NCI-H2171 (cell line): ENCODE data around the gene TRIM6.
"Not testable (repeated sequence)": the region's sequence is repeated elsewhere in the genome, so short reads cannot be mapped to it uniquely, and the experiment has no call there.

Experiments used
- DNase-seq: peaks from one replicate; lab custom pipeline; 2025; lab: John Stamatoyannopoulos, UW

The TRIM6 gene, protein sequence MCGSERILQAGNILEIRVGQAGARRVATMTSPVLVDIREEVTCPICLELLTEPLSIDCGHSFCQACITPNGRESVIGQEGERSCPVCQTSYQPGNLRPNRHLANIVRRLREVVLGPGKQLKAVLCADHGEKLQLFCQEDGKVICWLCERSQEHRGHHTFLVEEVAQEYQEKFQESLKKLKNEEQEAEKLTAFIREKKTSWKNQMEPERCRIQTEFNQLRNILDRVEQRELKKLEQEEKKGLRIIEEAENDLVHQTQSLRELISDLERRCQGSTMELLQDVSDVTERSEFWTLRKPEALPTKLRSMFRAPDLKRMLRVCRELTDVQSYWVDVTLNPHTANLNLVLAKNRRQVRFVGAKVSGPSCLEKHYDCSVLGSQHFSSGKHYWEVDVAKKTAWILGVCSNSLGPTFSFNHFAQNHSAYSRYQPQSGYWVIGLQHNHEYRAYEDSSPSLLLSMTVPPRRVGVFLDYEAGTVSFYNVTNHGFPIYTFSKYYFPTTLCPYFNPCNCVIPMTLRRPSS

DNA sequence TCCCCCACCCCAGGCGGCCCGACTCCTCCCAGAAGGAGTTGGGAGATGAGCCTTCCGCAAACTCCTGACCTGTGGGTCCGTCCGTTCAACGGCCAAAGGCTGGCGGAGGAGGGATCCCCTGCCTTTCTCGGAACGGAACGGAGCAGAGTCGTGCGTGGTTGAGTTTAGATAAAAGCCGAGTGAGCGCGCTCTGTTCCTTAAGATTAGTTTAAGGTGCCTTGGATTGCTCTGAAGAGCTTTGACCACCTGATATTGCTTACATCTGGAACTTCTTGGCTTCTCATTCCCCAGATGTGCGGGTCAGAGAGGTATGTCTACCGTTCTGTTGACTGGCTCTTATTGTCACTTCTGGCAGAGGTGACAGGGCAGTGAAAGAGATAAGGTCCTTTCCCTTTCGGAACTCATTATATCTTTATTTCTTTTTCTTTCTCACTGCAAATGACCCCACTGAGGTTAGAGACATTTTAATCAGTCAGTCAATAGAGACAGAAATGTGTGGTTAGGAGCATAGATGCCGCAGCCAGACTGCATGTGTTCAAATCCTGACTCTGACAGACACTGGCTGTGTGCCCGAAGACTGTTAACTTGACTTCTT is at the start of gene TRIM6:
Gene TRIM6, plus strand, starts transcription at position 31 of the 595 bp plus-strand sequence. Its CDS starts 261 bp downstream, at position 292.
- DNase-seq: no peak

DNA sequence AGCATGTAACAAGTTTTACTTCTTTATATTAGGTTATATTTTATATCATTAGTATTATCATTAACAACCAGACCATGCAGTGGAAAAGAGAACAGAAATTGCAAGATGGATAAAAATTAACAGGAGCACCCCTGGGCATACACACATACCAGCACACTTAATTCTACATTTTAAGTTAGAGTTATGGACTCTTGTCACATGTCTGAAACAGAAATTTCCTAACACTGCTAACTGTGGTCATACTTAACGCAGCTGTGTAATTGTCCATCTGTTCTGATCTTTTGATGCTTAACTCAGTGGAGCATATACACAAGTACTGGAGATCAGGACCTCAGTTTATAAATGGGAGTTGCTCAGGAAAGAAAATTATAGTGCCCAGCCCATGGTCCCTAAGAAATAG is 48.5 kb upstream of the TRIM6 start:
- no peak for DNase-seq

DNA sequence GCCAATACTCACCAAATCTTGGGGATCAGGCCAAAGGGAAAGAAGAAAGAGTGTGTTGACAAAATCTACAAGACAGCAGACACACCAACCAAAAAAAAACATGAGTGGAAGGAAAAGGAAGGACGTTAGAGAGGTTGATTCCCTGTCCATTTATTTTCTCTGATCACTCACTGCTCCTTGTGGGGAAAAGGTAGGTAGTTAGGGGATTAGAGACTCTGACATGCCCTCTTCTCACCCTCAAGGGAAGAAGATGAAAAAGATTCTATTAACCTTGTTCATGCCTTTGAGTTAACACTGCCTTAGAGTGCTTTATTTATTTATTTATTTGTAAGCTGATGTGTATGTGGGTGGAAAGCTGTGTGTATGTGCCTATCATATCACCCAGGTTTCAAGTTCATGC is 48.0 kb upstream of the TRIM6 start, which contains the start of gene OR52H1:
Gene OR52H1, minus strand, starts transcription at position 101 of the 400 bp plus-strand sequence. CDS start 3,035 bp downstream, outside the sequence.
- no peak for DNase-seq

DNA sequence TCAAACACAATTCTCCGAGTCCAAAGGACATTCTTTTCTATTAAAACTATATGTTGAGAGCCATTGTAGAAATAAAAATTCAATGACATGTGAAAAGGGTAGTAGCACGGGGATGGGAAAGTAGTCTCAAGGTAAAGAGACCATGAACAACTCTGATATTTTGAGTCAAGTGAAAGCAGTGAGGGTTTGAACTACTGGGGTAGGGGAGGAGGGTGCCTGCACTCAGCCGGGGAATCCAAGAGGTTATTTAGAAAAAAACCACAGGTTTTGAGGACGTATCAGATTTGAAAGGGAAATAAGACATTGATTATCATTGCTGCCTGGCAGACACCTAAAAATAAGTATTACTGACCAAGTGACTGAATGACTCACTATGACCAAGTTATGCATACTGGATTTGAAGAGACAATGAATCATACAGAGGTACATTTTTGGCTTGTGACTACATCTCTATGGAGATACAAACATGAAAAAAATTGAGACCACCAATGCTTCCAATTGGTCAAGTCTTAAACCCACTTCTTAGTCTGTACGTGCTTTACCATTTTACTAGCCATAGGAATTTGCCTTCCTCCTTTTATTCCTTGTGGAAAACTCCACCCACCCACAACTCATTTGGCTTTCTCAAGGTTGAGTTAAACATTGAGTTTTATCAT is 45.9 kb upstream of the TRIM6 start:
- no peak for DNase-seq

DNA sequence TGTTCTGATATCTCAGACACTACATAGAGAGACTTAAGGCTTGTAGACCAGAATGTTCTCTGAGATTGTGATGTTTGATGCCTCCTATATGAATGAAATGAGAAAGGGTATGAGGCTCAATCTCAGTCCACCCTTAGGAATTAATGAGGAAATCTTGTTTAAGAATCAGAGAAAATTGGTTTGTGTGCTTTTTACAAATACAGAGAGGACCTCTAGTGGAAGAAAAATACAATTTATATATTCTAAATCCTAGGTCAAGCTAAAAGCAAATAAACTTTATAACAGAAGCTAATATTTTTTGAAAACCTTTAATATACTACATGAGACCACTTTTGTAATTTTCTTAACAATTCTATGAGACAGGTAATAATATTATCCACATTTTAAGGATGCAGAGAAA is 43.1 kb upstream of the TRIM6 start:
- no peak for DNase-seq

DNA sequence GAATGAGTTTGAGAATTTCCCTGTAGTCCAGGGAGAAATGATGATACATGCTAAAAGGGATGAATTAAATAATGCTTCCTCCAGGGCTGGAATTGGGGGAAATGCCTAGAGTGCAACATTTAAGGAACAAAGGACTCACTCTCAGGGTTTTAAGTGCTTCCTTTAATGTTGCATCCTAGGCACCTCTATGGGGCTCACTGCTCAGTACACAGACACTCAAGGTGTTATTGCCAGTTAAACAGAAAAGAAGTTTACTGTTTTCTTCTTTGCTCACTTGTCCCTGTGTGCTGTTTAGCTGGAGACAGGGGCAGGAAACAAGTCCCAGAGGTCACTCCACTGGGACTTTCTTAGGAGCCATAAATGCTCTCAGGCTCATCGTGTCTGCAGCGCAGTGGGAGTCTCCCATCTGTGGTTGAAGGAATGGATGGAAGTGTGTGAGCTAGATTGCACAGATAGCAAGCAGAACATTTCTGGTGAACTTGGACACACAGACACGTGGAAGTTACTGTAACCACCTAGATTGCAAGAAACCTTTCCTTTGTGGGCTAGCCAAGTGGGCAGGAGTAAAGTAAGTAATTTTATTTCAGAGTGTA is 39.7 kb upstream of the TRIM6 start:
- DNase-seq: no peak

DNA sequence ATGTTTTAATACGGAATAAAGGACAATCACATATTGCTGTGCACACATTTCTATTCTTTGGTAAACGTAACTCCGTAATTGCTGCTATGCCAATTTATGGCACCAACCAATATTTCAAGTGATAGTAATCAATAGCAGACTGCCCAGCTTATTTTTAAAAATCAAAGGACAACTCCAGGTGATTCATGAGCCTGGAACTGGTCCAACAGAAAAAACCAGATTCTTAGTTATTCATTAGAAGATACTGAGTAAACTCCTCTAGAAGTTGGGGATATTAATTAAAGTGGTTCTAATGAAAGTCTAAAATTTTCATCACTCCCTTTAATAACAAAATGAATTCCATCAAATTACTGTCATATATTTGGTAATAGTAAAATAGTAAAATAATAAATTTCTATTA is 38.7 kb upstream of the TRIM6 start:
- no peak for DNase-seq

DNA sequence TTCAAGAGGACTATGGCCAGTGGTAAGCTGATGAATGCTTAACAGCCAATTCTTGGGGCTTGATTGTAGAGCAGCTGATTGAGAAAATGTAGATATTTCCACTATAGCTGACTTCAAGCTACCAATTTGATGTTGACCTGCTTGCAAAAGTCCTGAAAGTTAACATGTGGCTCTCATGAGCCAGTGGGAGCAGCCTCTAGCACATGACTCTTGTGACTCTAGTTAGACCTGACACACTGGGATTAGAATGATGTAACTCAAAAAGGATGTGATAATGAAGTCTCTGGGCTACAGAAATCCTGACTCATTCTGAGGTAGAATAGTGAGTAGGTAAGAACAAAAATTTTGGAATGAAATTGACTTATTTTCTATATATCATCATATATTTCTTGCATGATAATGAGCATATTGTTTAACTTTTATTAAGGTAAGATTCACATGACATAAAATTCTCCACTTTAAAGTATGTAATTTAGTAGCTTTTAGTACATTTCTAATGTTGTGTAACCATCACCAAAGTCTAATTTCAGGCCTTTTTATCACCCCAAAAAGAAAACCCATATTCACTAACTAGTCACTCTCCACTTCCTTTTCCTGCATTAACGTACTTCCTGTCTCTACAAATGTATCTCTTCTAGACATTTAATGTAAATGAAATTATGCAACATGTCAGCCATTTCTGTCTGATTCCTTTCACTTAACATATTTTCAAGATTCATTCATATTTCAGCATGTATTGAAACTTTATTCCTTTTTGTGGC is 32.0 kb upstream of the TRIM6 start:
- DNase-seq: no peak

DNA sequence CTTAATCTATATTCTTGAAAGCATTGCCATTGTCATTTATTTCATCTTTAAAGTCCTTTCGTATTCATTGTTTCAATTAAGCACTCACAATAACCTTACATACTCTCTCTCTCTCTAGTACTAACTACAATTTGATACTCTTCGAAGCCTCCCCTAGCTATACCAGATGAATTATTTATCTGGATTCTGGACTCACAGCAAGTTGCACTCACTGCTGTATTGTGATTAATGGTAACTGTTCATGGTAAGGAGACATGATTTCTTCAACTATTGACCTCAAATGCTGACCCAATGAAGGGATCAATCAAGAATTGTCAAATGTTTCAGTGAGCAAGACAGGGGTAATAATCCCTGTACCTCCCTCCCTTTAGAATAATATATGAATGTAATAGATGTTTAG is 21.8 kb upstream of the TRIM6 start:
- no peak for DNase-seq

DNA sequence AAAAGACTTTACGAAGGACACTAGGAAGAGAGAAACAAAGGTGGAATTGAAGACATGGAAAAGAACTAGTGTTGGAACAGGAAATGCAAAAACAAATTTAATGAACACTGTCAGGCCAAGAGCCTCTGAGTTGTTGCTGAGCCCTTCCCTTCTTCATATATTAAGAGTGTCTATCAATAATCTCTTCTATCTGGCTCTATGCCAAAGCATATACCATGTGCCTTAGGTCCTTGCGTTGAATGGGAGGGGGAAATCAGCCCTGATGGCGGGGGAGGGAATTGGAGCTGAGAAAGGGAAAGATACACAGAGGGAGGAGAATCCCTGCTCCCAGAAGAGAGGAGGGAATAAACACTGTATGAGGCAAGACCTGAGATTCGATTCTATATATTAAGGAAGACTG is 21.3 kb upstream of the TRIM6 start:
- no peak for DNase-seq

DNA sequence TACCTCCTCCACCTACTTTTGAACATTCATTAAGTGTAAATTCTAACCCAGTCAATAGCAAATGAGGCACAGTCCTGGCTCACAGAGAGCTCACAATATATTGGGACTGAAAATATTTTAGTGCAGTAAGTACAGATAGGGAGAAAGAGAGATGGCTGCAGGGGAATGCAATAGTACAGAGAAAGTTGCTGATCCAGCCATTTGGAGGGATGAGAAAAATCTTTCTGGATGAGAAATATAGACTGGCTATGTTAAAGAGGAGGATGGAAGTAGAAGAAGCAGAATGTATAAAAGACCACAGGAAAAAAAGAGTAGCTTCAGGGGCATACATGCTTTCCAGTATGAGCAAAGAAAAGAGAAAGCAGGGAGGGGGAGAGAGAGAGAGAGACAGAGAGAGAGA is 19.3 kb upstream of the TRIM6 start:
- DNase-seq: no peak

DNA sequence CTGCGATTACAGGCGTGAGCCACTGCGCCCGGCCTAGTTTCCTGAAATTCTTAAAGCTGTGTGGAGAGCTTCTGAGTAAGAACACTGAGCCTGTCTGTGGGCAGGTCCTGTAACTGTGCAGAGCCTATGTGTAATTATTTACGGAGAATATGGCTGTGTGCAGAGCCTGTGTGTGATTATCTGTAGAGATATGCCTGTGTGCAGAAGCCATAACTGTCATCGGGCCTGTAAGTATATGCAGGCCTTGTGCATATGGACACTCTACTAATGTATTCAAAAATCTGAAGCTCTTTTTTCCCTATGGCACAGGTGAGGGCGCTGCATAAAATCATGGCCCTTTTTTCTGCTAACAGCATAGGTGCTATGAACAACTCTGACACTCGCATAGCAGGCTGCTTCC is 15.9 kb upstream of the TRIM6 start, which contains the start of gene OR52B6:
Gene OR52B6, plus strand, starts transcription at position 301 of the 400 bp plus-strand sequence. Its CDS starts 0 bp downstream, at position 301.
- no peak for DNase-seq

DNA sequence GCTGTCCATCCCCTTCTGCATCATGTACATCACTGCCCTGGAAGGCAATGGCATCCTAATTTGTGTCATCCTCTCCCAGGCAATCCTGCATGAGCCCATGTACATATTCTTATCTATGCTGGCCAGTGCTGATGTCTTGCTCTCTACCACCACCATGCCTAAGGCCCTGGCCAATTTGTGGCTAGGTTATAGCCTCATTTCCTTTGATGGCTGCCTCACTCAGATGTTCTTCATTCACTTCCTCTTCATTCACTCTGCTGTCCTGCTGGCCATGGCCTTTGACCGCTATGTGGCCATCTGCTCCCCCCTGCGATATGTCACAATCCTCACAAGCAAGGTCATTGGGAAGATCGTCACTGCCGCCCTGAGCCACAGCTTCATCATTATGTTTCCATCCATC is 15.4 kb upstream of the TRIM6 start:
- DNase-seq: no peak

DNA sequence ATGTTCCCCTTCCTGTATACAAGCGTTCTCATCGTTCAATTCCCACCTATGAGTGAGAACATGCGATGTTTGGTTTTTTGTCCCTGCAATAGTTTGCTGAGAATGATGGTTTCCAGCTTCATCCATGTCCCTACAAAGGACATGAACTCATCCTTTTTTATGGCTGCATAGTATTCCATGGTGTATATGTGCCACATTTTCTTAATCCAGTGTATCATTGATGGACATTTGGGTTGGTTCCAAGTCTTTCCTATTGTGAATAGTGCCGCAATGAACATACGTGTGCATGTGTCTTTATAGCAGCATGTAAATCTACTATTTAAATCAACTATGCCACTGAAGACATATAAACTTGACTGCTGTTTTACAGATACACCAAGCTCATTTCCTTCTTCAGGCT is 12.0 kb upstream of the TRIM6 start:
- not testable (repeated sequence) for DNase-seq

DNA sequence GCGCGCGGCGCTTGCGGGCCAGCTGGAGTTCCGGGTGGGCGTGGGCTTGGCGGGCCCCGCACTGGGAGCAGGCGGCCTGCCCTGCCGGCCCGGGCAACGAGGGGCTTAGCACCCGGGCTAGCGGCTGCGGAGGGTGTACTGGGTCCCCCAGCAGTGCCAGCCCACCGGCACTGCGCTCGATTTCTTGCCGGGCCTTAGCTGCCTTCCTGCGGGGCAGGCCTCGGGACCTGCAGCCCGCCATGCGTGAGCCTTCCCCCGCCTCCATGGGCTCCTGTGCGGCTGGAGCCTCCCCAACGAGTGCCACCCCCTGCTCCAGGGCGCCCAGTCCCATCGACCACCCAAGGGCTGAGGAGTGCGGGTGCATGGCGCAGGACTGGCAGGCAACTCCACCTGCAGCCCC is 6.5 kb upstream of the TRIM6 start:
- DNase-seq: not testable (repeated sequence)

DNA sequence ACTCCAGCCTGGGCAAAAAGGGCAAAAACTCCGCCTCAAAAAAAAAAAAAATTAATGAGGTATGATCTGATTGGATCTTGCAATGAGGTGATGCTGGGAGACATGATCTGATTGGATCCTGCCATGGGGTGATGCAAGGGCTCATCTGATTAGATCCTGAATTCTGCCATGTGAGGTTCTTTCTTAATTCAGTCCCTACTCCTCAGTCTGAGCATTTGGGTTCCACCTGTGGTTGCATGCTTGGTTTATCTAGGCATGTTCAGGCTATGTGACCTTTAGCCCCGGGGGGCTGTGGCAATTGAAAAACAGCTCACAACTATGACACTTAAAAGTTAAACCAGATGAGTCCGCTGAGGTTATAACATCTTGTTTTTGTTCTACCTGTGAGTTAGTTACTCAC is 4.8 kb upstream of the TRIM6 start:
- DNase-seq: no peak

DNA sequence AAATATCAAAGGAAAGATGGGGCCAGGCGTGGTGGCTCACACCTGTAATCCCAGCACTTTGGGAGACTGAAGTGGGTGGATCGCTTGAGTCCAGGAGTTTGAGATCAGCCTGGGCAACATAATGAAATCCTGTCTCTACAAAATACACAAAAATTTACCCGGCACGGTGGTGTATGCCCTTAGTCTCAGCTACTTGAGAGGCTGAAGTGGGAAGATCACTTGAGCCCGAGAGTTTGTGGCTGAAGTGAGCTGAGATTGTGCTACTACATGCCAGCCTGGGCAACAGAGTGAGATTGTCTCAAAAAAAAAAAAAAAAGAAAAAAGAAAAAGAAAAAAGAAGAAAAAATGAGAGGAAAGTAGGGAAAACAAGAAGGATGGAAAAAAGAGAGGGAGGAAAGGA is 3.8 kb upstream of the TRIM6 start:
- DNase-seq: no peak

DNA sequence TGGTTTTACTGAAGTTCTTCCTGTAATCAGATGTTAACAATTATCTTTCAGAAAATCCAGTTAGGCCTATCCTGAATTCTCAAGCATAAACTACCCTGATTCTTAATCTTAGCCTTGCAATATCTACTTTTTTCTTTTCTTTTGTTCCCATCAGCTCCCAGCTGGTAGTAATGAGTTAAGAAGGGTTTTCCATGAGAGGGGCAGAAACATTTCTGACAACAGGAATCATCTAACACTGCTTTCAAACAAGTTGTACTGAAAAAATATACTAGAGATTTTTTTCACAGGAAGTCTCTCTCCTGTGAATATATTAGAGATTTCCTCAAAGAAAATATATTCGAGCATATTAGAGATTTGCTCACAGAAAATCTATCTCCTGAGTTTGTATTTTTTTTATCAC is 3.3 kb upstream of the TRIM6 start:
- DNase-seq: no peak

DNA sequence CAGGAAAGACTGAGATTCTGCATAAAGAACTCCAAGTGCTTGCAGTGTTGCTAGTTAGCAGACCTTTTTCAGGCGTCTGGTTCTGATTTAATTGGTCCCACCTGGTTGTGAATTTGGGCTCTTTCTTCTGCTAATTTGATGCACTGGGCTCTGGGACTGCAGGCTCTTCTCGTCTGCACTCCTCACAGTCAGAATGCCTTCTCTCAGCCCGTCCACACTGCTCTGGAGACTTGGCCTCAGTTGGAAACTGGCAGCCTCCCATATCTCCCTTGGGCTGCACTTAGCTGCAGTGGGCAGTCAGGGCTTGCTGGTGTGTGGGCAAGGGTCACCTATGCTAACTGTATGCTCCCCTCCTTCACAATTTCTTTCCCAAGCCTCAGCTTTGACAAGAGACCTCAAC is 1.5 kb downstream of the TRIM6 start:
- no peak for DNase-seq

DNA sequence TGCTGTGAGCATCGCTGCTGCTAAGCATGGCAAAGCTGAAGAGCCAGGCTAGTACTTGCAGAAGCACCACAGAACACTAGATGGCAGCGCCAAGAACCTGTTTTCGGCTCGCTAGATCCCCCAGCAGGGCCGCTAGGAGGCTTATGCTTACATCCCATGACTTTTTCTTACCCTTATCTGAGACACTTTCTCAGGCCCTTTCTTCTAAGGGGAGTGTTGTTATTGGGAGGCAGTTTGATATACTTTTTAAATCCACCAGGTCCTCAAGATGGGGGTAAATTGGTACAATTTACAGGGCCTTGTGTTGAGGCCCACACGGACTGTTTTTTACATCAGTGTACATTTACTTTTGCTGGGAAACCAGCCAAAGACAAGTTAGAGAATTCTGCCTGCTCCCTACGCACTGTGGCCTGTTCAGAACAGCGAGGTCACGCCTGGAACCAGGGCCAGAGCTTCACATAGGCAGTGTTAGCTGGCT is 4.0 kb downstream of the TRIM6 start:
- DNase-seq: no peak

DNA sequence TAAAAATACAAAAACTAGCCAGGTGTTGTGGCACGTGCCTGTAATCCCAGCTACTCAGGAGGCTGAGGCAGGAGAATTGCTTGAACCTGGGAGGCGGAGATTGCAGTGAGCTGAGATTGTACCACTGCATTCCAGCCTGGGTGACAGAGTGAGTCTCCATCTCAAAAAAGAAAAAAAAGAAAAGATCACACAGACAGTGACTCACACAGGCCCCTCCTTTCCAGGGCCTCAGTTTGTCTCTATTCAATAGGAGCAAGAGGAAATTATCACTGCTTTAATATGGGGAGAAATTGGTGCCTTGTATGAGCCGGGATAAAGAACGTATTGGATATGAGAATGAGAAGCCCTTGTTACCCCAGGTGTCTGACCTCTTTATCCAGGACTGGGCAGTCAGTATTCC is 6.4 kb downstream of the TRIM6 start:
- DNase-seq: not testable (repeated sequence)
